ENCODE measurements around the gene DAGLB. TPM values are rescaled to one million over a fixed set of nuclear protein-coding genes. Genes with fewer than 3 reads are reported as not detected.

Gene DAGLB, protein sequence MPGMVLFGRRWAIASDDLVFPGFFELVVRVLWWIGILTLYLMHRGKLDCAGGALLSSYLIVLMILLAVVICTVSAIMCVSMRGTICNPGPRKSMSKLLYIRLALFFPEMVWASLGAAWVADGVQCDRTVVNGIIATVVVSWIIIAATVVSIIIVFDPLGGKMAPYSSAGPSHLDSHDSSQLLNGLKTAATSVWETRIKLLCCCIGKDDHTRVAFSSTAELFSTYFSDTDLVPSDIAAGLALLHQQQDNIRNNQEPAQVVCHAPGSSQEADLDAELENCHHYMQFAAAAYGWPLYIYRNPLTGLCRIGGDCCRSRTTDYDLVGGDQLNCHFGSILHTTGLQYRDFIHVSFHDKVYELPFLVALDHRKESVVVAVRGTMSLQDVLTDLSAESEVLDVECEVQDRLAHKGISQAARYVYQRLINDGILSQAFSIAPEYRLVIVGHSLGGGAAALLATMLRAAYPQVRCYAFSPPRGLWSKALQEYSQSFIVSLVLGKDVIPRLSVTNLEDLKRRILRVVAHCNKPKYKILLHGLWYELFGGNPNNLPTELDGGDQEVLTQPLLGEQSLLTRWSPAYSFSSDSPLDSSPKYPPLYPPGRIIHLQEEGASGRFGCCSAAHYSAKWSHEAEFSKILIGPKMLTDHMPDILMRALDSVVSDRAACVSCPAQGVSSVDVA
- 22.1 to 27.5 TPM (median 26.5 TPM) in 5 replicates for total RNA-seq (2022; extraction: Qiagen RNA extraction)

DNA sequence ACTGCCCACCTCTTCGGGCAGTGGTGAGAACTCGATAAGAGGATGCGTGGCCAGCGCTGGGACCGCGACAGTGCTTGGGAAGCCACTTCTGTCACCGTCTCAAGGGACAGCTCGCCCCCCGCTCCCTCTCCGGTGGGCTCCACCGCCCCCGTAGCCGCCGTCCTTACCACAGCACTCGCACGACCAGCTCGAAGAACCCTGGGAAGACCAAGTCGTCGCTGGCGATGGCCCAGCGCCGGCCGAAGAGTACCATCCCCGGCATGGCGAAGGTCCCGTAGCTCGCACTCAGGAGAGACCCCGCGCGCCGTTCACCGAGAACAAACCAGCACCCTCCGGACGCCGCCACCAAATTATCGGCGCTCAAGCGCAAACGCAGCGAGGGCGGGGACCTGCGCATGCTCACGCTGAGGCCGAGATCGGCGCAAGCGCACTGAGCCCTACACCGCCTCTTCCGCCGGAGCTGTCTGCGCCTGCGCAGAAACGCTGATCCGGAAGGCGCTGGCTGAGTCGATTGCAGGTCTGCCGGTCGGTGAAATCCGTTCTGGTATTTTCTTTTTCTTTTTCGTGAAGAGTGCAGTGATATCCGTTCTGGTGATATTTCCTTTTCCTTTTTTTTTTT is at the start of gene DAGLB:
Gene DAGLB, minus strand, starts transcription at position 374 of the 619 bp plus-strand sequence. Its CDS starts 112 bp downstream, at position 262.

Other genes starting within 250 kb of the DAGLB start
- 22.6 to 26.7 TPM (median 23.3 TPM) in 5 replicates for gene CYTH3, start 175.3 kb downstream of the DAGLB start, total RNA-seq (2022; extraction: Qiagen RNA extraction)
- 13.1 to 16.1 TPM (median 13.9 TPM) in 5 replicates for gene FAM220A, start 99.0 kb downstream of the DAGLB start, total RNA-seq (2022; extraction: Qiagen RNA extraction)
- gene RAC1, start 73.4 kb downstream of the DAGLB start, total RNA-seq (2022; extraction: Qiagen RNA extraction): 284 to 387 TPM (median 374 TPM) in 5 replicates
- gene KDELR2, start 36.2 kb upstream of the DAGLB start, total RNA-seq (2022; extraction: Qiagen RNA extraction): 131 to 145 TPM (median 140 TPM) in 5 replicates
- 0.02 TPM in 1 of 5 replicates, not detected in the others for gene GRID2IP, start 103.5 kb upstream of the DAGLB start, total RNA-seq (2022; extraction: Qiagen RNA extraction)
- 43.7 to 53.1 TPM (median 48.6 TPM) in 5 replicates for gene ZDHHC4, start 129.5 kb upstream of the DAGLB start, total RNA-seq (2022; extraction: Qiagen RNA extraction)
- gene INTS15, start 142.1 kb upstream of the DAGLB start, total RNA-seq (2022; extraction: Qiagen RNA extraction): 23.5 to 28.0 TPM (median 26.3 TPM) in 5 replicates
- 1.8 to 2.9 TPM (median 2.2 TPM) in 5 replicates for gene ZNF853, start 167.7 kb upstream of the DAGLB start, total RNA-seq (2022; extraction: Qiagen RNA extraction)
- gene ZNF316, start 189.4 kb upstream of the DAGLB start, total RNA-seq (2022; extraction: Qiagen RNA extraction): 8.4 to 15.0 TPM (median 13.6 TPM) in 5 replicates

Data from A549 treated with CORT108297 at 1 μM for 4 hours (cell line).